ENCODE data around the gene ITGB2. TPM values are rescaled to one million over a fixed set of nuclear protein-coding genes. Genes with fewer than 3 reads are reported as not detected.
A peak's percentile ranks its signal among the peaks of the same experiment; 100 is the strongest.

ITGB2 gene
- total RNA-seq, 2 donors from 2014 or later, result 448 to 1,246 TPM

DNA sequence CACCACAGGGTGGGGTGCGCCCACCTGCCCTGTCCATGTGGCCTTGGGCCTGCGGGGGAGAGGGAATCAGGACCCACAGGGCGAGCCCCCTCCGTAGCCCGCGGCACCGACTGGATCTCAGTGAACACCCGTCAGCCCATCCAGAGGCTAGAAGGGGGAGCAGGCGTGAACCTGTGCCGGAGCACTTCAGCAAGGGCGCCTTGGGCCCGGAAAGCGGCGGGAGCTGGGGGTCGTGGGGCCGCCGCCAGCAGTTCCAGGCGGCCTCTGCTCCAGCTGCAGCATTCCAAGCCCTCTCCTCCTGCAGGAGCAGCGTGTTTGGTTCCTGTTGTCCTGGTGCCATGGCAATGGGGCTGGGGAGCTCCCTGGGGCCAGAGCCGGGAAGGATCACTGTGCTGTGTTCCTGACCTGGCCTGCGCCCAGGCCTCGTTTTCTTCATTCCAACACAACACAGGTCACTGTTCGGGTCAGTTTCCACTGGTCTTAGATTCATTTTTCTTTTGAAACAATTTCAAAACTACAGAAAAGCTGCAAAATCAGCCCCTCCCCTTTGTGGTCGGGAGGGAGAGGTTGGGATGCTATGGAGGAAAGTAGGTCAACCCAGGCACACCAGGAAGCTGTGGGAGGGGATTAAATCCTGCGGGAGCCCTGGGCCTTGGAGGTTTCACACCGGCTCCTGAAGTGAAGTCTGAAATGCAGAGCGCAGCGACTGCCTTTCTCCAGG is 37.9 kb upstream of the ITGB2 start:
- ATAC-seq (no peak), DNase-seq (ENCODE audit: low spot score) (peak; percentile 60)
- peaks cover 4 to 9% of the 10 kb centered on the region in 2 donors for H3K4me1 Mint-ChIP-seq (ENCODE audit: low read depth in 2 of 2)
- H3K4me3 Mint-ChIP-seq, result no peak overlapping the region
- H3K27me3 Mint-ChIP-seq, result no peaks in the 10 kb centered on the region
- H3K27ac Mint-ChIP-seq, result no peak overlapping the region
- H3K9me3 Mint-ChIP-seq, result no peaks in the 10 kb centered on the region
- H3K36me3 Mint-ChIP-seq, result peaks cover 17% of the 10 kb centered on the region

- no peaks in the 10 kb centered on the region for H3K9me3 Mint-ChIP-seq
- DNase-seq (ENCODE audit: low spot score) (peak; percentile 55), ATAC-seq (peak in 1 of 2 donors; percentile 12)
- no peaks in the 10 kb centered on the region for H3K27me3 Mint-ChIP-seq
- peaks cover 0 to 6% of the 10 kb centered on the region in 2 donors for H3K4me1 Mint-ChIP-seq (ENCODE audit: low read depth in 2 of 2)
- no peak overlapping the region for H3K4me3 Mint-ChIP-seq
- no peak overlapping the region for H3K27ac Mint-ChIP-seq
- peaks cover 13% of the 10 kb centered on the region for H3K36me3 Mint-ChIP-seq
Measured at GRCh38 chr21:44957901-44958451, 37.3 kb upstream of the ITGB2 start.

- Mint-ChIP-seq H3K27ac (no peak overlapping the region), H3K36me3 (peaks cover 7% of the 10 kb centered on the region), H3K4me3 (no peak overlapping the region), H3K9me3 (no peaks in the 10 kb centered on the region), H3K4me1 (ENCODE audit: low read depth in 2 of 2) (peaks cover 0 to 8% of the 10 kb centered on the region in 2 donors), H3K27me3 (no peaks in the 10 kb centered on the region)
- ATAC-seq, result no peak
- peak; percentile 31 for DNase-seq (ENCODE audit: low spot score)
Measured at GRCh38 chr21:44957047-44957831, 36.5 kb upstream of the ITGB2 start.

DNA sequence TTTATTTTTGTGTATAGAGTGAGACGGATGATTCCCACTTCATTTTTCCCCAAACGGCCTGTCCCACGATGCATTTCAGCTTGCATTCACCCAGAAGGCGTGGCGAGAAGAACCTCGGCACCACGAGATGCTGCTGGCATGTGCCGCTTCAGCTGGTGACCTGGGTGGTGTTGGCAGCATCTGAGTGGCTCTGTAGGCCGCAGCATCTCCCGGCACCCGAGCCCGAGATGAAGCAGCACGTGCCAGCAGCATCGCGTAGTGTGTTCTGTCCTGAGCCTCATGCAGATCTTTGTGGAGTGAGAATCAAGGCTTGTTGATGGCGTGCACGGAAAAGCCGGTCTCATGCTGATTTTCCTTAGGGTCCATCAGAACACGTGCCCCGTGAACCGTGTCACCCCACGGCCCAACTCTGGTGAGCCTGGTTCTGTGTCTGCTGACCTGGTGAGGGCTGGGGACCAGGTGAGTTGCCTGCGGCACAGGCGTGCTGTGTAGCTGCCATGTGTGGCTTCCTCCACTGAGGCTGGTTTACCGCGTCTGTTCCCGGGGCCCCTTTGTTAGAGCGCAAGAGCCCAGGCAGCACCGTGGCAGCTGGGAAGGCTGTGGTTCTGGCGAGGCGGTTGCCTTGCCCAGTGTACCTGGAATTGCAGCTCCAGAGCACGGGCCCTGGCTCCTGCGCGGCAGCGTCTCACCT is 35.8 kb upstream of the ITGB2 start:
- Mint-ChIP-seq H3K4me3 (no peak overlapping the region), H3K9me3 (no peaks in the 10 kb centered on the region), H3K27me3 (no peaks in the 10 kb centered on the region), H3K27ac (no peak overlapping the region), H3K4me1 (ENCODE audit: low read depth in 2 of 2) (peaks cover 0 to 8% of the 10 kb centered on the region in 2 donors), H3K36me3 (peaks cover 6% of the 10 kb centered on the region)
- ATAC-seq (no peak), DNase-seq (ENCODE audit: low spot score) (peak; percentile 53)

DNA sequence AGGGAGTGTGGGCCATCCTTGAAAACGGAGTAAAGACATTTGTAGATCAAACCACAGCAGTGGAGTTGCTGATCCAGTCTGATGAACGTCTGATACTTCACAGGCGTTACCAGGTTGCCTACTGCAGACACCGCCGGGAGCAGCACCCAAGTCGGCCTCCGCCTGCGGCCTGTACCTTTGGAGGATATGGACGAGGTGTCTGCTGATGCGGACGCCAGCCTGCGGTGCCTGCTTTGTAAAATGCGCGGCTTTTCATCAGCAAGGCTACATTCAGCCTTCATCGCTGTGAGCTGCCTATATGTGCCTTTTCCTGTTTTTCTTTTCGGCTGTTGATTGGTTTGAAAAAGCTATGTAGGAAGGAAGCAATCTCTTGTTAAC is 35.1 kb upstream of the ITGB2 start:
- ATAC-seq (no peak), DNase-seq (ENCODE audit: low spot score) (peak; percentile 15)
- no peaks in the 10 kb centered on the region for H3K27me3 Mint-ChIP-seq
- peaks cover 3% of the 10 kb centered on the region for H3K36me3 Mint-ChIP-seq
- H3K9me3 Mint-ChIP-seq, result no peaks in the 10 kb centered on the region
- no peak overlapping the region for H3K4me3 Mint-ChIP-seq
- peaks cover 0 to 13% of the 10 kb centered on the region in 2 donors for H3K4me1 Mint-ChIP-seq (ENCODE audit: low read depth in 2 of 2)
- H3K27ac Mint-ChIP-seq, result no peak overlapping the region

GRCh38 chr21:44955141-44955797 is 34.6 kb upstream of the ITGB2 start:
- H3K4me3 Mint-ChIP-seq, result no peak overlapping the region
- ATAC-seq, result no peak
- H3K9me3 Mint-ChIP-seq, result no peaks in the 10 kb centered on the region
- DNase-seq (ENCODE audit: low spot score), result peak; percentile 12
- H3K27me3 Mint-ChIP-seq, result no peaks in the 10 kb centered on the region
- no peak overlapping the region for H3K27ac Mint-ChIP-seq
- H3K4me1 Mint-ChIP-seq (ENCODE audit: low read depth in 2 of 2), result peaks cover 0 to 13% of the 10 kb centered on the region in 2 donors
- H3K36me3 Mint-ChIP-seq, result no peaks in the 10 kb centered on the region

- Mint-ChIP-seq H3K27me3 (no peaks in the 10 kb centered on the region), H3K27ac (no peak overlapping the region), H3K4me1 (ENCODE audit: low read depth in 2 of 2) (peaks cover 4 to 17% of the 10 kb centered on the region in 2 donors), H3K9me3 (no peaks in the 10 kb centered on the region), H3K36me3 (no peaks in the 10 kb centered on the region), H3K4me3 (no peak overlapping the region)
- DNase-seq (ENCODE audit: low spot score), result peak; percentile 48
- no peak for ATAC-seq
Measured at GRCh38 chr21:44954281-44954771, 33.6 kb upstream of the ITGB2 start.

DNA sequence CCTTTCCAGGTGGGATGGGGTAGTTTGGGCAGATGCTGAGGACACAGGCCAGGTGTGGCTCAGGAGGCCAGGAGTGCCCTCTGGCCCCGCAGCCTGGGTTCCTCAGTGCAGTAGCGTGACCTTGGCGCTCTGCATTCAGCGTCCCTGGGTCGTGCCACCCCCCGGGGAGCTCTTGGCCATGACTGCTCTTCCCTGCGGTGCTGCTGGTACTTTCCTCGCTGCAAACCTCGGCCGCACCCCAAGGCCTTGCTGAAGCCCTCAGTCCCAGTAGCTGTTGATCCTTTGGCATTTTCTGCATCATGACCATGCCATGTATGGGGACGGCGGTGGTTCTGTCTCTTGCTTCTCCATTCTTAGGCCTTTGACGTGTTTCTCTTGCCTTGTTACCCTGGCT is 32.9 kb upstream of the ITGB2 start:
- DNase-seq (ENCODE audit: low spot score), result peak; percentile 39
- Mint-ChIP-seq H3K36me3 (no peaks in the 10 kb centered on the region), H3K4me3 (no peak overlapping the region), H3K4me1 (ENCODE audit: low read depth in 2 of 2) (peaks cover 4 to 14% of the 10 kb centered on the region in 2 donors), H3K27me3 (no peaks in the 10 kb centered on the region), H3K9me3 (no peaks in the 10 kb centered on the region), H3K27ac (no peak overlapping the region)
- ATAC-seq, result no peak

DNA sequence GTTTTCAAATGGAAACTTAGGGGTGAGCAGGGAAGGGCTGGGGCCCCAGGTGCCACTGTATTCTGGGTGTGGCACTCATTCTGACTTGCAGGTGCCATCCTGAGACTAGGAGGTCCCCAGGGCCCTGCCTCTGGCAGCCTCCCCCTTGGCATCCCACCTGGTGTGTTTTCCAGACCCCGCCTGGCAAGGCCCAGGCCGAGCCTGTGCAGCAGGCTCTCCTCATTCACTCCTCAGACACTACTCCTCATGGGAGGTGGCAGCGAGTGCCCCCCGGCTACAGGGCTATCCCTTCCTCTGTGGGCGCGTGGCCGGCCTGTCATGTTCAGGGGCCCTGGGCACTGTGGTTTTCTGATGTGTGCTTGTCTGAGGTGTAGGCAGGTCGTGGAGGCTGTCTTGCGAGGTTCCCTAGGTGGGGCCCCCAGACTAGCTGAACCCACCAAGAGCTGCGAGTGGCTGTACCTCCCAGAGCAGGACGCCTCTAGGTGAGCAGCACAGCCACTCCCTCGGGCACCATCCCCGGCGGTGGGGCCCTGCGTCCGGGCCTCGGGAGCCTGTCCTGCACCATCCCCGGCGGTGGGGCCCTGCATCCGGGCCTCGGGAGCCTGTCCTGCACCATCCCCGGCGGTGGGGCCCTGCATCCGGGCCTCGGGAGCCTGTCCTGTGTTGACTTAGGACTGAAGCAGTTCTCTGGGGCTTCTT is 32.4 kb upstream of the ITGB2 start:
- Mint-ChIP-seq H3K27me3 (no peaks in the 10 kb centered on the region), H3K4me3 (no peak overlapping the region), H3K4me1 (ENCODE audit: low read depth in 2 of 2) (peaks cover 4 to 14% of the 10 kb centered on the region in 2 donors), H3K27ac (no peak overlapping the region), H3K36me3 (no peaks in the 10 kb centered on the region), H3K9me3 (no peaks in the 10 kb centered on the region)
- peak; percentile 53 for DNase-seq (ENCODE audit: low spot score)
- ATAC-seq, result no peak

- no peak overlapping the region for H3K27ac Mint-ChIP-seq
- peaks cover 4 to 15% of the 10 kb centered on the region in 2 donors for H3K4me1 Mint-ChIP-seq (ENCODE audit: low read depth in 2 of 2)
- ATAC-seq (no peak), DNase-seq (ENCODE audit: low spot score) (peak; percentile 49)
- H3K9me3 Mint-ChIP-seq, result no peaks in the 10 kb centered on the region
- H3K36me3 Mint-ChIP-seq, result no peaks in the 10 kb centered on the region
- no peak overlapping the region for H3K4me3 Mint-ChIP-seq
- no peaks in the 10 kb centered on the region for H3K27me3 Mint-ChIP-seq
Measured at GRCh38 chr21:44952116-44952928, 31.6 kb upstream of the ITGB2 start.

DNA sequence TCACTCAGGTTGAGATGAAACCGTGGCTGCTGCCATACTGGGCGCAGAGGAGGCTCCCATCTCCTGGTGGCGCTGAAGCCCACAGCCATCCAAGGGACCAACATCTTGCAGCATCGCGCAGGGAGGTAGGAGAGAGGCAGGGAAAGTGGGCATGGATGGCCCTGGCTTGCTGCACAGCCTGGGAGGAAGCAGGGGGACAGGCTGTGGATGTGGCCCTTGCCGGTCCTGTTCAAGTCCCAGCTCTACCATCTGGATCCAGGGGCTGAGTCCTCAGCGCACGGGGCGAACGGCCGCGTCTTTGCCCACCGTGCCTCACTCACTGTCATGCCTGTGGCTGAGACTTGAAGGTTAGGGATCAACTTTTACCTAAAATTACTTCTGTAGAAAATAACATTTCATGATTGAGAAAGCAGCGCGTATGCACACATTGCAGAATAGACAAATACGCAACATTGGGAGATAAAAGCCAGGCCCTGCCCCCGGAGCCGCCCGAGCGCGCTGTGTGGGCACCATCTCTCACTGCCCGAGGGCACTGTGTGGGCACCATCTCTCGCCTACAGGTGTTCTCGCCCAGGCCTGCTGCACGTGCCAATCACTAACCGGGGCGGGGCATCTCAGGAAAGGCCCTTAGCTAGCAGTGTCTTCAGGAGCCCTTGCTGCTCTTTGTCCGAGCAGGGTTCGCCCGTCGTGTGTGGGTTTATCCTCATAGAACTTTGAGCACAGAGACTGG is 30.7 kb upstream of the ITGB2 start:
- no peaks in the 10 kb centered on the region for H3K36me3 Mint-ChIP-seq
- H3K27me3 Mint-ChIP-seq, result no peaks in the 10 kb centered on the region
- H3K9me3 Mint-ChIP-seq, result no peaks in the 10 kb centered on the region
- no peak overlapping the region for H3K27ac Mint-ChIP-seq
- ATAC-seq, result no peak
- peaks cover 4 to 15% of the 10 kb centered on the region in 2 donors for H3K4me1 Mint-ChIP-seq (ENCODE audit: low read depth in 2 of 2)
- H3K4me3 Mint-ChIP-seq, result no peak overlapping the region
- DNase-seq (ENCODE audit: low spot score), result peak; percentile 18

DNA sequence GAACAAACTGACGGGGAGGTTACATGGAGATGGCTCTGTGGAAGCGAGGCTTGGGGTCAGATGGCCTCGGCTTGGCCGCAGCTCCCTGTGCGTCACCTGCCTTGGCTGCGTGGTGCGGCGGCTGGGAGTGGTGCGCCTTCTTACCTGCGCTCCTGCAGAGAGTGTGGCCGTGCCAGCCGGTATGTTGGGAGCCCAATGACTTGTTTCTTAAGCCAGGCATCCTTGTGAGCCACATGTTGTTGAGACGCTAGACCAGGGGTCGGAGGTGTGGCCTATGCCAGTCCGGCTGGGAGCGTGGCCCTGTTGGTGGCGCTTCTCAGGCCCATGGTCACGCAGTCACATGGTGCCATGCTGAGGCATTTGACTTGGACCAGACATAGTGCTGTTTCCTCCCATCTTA is 29.7 kb upstream of the ITGB2 start:
- no peak overlapping the region for H3K27ac Mint-ChIP-seq
- no peaks in the 10 kb centered on the region for H3K9me3 Mint-ChIP-seq
- H3K36me3 Mint-ChIP-seq, result no peaks in the 10 kb centered on the region
- no peak for ATAC-seq
- peaks cover 4 to 15% of the 10 kb centered on the region in 2 donors for H3K4me1 Mint-ChIP-seq (ENCODE audit: low read depth in 2 of 2)
- DNase-seq (ENCODE audit: low spot score), result peak; percentile 22
- H3K4me3 Mint-ChIP-seq, result no peak overlapping the region
- no peaks in the 10 kb centered on the region for H3K27me3 Mint-ChIP-seq
